RWPE2 (cell line): ENCODE measurements around the gene RNF38.

ENCODE experiments used
- ATAC-seq: fragments of 200-7000 bp; cut with Tn5 transposase; 3 replicates; pipeline ENCODE4 v1.9.1; 2021; ENCODE audit warnings: low read depth
- DNase-seq: peaks from one replicate; pipeline ENCODE4 v3.0.0-alpha.2; 2020; ENCODE audit warnings: low spot score
- H3K27ac ChIP-seq: fragments of 450-650 bp; 2 replicates; pipeline ENCODE4 v1.5.1; 2017; ENCODE audit warnings: mild to moderate bottlenecking; ENCODE audit not compliant: poor library complexity, severe bottlenecking
- H3K27me3 ChIP-seq: fragments of 250-450 bp; sonication (Bioruptor Pico); 2 replicates; pipeline ENCODE4 v1.5.1; 2021; ENCODE audit warnings: mild to moderate bottlenecking, moderate library complexity; ENCODE audit not compliant: insufficient read depth, poor library complexity, severe bottlenecking
- H3K36me3 ChIP-seq: fragments of 250-450 bp; sonication (Bioruptor Pico); 2 replicates; pipeline ENCODE4 v1.5.1; 2020; ENCODE audit warnings: low read depth, mild to moderate bottlenecking, moderate library complexity
- H3K4me1 ChIP-seq: fragments of 250-450 bp; sonication (Bioruptor Pico); 2 replicates; pipeline ENCODE4 v1.5.1; 2021; ENCODE audit warnings: mild to moderate bottlenecking, moderate library complexity; ENCODE audit not compliant: insufficient read depth, poor library complexity, severe bottlenecking
- H3K4me3 ChIP-seq: fragments of 250-450 bp; sonication (Bioruptor Pico); 2 replicates; pipeline ENCODE4 v1.5.1; 2021; ENCODE audit warnings: mild to moderate bottlenecking, moderate library complexity; ENCODE audit not compliant: severe bottlenecking
- H3K9me3 ChIP-seq: fragments of 250-450 bp; sonication (Bioruptor Pico); 2 replicates; pipeline ENCODE4 v1.5.1; 2021; ENCODE audit warnings: mild to moderate bottlenecking, moderate library complexity; ENCODE audit not compliant: severe bottlenecking
- TF ChIP-seq, protein P1 (sequence below): fragments of 450-650 bp; IDR thresholded peaks from one replicate; pipeline ENCODE4 v1.5.1; 2017; ENCODE audit warnings: mild to moderate bottlenecking, moderate library complexity; ENCODE audit not compliant: poor library complexity, severe bottlenecking

Gene RNF38

DNA sequence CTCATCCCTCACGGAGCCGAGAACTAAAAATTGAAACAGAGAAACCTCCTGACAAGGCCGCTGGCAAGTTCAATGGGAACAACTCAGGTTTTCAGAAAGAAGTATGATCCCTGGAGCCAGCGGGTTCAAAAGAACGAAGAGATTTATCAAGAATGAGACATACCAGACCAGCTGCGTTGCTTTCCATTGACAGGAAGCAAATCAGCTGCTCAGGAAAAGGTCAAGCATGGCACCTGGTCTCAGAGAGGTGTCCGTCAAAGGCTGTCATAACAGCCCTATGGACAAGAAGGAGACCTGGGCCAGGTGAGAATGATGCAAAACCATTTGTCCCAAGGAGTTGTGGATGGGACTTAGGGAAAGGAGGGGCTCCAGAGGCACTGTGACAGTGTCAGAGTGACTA is 106.9 kb downstream of the RNF38 start:
- Histone ChIP-seq H3K27ac (no peak overlapping the region), H3K36me3 (no peaks in the 10 kb centered on the region), H3K4me1 (no peaks in the 10 kb centered on the region), H3K27me3 (no peaks in the 10 kb centered on the region), H3K4me3 (no peak overlapping the region), H3K9me3 (no peaks in the 10 kb centered on the region)
- ATAC-seq, result no peak
- DNase-seq, result no peak
- TF ChIP-seq, protein P1, sequence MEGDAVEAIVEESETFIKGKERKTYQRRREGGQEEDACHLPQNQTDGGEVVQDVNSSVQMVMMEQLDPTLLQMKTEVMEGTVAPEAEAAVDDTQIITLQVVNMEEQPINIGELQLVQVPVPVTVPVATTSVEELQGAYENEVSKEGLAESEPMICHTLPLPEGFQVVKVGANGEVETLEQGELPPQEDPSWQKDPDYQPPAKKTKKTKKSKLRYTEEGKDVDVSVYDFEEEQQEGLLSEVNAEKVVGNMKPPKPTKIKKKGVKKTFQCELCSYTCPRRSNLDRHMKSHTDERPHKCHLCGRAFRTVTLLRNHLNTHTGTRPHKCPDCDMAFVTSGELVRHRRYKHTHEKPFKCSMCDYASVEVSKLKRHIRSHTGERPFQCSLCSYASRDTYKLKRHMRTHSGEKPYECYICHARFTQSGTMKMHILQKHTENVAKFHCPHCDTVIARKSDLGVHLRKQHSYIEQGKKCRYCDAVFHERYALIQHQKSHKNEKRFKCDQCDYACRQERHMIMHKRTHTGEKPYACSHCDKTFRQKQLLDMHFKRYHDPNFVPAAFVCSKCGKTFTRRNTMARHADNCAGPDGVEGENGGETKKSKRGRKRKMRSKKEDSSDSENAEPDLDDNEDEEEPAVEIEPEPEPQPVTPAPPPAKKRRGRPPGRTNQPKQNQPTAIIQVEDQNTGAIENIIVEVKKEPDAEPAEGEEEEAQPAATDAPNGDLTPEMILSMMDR, result no peak

DNA sequence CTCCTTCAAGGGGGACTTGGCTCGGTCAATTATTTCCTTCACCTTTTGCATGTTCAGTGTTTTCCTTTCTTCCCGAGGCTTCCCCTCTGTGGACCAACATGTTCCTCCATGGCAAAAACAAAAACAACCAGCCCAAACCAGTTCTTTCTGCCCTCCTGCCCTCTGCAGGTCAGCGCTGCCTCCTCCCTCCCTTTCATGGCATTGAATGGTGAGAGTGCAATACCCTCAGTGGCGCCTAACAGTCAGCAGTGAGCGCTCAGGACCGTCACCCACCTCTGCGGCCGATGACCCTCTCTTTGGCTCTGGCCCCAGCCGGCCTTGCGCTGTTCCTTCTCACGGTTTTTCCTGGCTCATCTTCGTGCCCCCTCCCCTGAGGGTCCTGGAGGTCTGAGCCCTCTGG is 107.4 kb downstream of the RNF38 start:
- Histone ChIP-seq H3K4me3 (no peak overlapping the region), H3K27ac (no peak overlapping the region), H3K27me3 (no peaks in the 10 kb centered on the region), H3K36me3 (no peaks in the 10 kb centered on the region), H3K9me3 (no peaks in the 10 kb centered on the region), H3K4me1 (no peaks in the 10 kb centered on the region)
- no peak for DNase-seq
- no peak for ATAC-seq
- TF ChIP-seq, protein P1, result no peak

DNA sequence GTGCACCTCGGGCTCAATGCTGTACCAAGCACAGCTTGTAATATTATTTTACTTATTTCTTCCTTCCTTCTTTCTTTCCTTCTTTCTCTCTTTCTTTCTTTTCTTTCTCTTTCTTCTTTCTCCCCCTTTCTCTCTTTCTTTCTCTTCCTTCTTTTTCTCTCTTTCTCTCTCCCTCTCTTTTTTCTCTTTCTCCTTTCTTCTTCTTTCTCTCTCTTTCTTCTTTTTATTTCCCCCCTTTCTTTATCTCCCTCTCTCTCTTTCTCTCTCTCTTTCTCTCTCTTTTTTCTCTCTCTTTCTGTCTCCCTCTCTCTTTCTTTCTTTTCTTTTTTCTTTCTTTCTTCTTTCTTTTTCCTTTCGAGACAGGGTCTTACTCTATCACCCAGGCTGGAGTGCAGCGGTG is 109.1 kb downstream of the RNF38 start:
- H3K4me3 ChIP-seq, result no peak overlapping the region
- H3K9me3 ChIP-seq, result no peaks in the 10 kb centered on the region
- no peaks in the 10 kb centered on the region for H3K27me3 ChIP-seq
- TF ChIP-seq, protein P1, result no peak
- H3K27ac ChIP-seq, result no peak overlapping the region
- no peak for ATAC-seq
- no peaks in the 10 kb centered on the region for H3K36me3 ChIP-seq
- H3K4me1 ChIP-seq, result no peaks in the 10 kb centered on the region
- DNase-seq, result no peak

DNA sequence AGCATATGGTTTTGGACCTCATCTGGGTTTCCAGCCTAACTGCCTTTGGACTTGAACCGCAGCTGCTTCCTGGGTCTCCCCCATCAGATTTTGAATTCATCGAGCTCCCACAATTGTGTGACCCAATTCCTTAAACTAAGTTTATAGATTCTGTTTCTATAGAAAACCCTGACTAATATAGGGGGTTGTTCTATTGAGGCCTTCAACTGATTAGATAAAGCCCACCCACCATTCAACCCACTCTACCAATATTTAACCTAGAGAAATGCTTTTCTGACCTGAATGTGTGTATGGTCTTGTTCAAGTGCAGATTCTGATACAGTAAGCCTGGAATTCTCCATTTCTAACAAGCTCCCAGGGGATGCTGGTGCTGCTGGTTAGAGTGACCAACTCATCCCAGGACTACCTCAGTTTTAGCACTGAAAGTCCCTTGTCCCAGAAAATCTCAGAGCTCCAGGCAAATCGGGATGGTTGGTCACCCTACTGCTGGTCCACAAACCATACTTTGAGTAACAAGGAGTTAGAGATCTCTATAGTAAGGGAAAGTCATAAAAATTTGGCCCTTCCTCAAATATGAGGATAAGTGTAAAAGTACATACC is 110.1 kb downstream of the RNF38 start:
- Histone ChIP-seq H3K9me3 (no peaks in the 10 kb centered on the region), H3K27ac (no peak overlapping the region), H3K4me3 (no peak overlapping the region), H3K36me3 (no peaks in the 10 kb centered on the region), H3K4me1 (no peaks in the 10 kb centered on the region), H3K27me3 (no peaks in the 10 kb centered on the region)
- DNase-seq, result no peak
- ATAC-seq, result no peak
- TF ChIP-seq, protein P1, result no peak

DNA sequence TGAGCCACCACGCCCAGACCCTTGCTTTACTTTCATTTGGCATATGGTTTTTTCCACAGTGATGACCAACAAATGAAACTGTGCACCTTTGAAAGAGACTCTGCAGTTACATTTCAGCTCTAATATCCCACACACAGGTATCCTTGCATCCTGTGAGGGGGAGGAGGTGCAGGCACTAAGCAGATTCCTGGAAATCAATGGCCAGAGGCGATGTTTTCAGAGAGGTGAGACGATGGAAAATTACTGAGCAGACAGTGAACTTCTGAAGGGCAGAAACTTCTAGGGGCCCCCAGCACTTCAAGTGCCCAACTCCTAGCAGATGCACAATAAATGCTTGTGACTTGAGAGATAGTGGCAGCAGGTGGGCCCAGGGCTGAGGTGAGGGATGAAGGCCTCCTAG is 112.0 kb downstream of the RNF38 start:
- Histone ChIP-seq H3K9me3 (no peaks in the 10 kb centered on the region), H3K4me1 (peaks cover 7% of the 10 kb centered on the region), H3K27ac (no peak overlapping the region), H3K4me3 (no peak overlapping the region), H3K36me3 (no peaks in the 10 kb centered on the region), H3K27me3 (no peaks in the 10 kb centered on the region)
- ATAC-seq, result no peak
- DNase-seq, result no peak
- TF ChIP-seq, protein P1, result no peak
